Measurements from ENCODE around the gene LGALS9.

GRCh38 chr17:27631897-27632725, 1.1 kb downstream of the LGALS9 start:
- no peak for TF ChIP-seq EZH2 (IDR thresholded peaks at IDR 0.05; ENCODE audit: insufficient read depth, low read length)
- TF ChIP-seq CTCF (IDR thresholded peaks at IDR 0.05; ENCODE audit: insufficient read depth, low read depth, low read length): no peak
